Tibial nerve (tissue), 4 donors: Measurements from ENCODE around the gene NKX1-2.

Experiments
- CTCF ChIP-seq, 5 experiments: fragments of 200-600 bp in 3 of 5; fragments of 450-650 bp in 2 of 5; sonication (generic) in 3 of 5; IDR thresholded peaks; one replicate each; pipeline ENCODE4 v1.5.1; 2016 to 2019; ENCODE audit warnings: antibody characterized with exemption in 5 of 5, mild to moderate bottlenecking in 3 of 5, moderate library complexity in 2 of 5
- EP300 ChIP-seq, 2 donors: sonication (generic); formaldehyde crosslinking; IDR thresholded peaks; one replicate each; pipeline ENCODE4 v1.6.1; 2017; ENCODE audit warnings: antibody characterized with exemption in 2 of 2, mild to moderate bottlenecking in 1 of 2
- POLR2A ChIP-seq, 2 donors: fragments of 450-650 bp; IDR thresholded peaks; one replicate each; pipeline ENCODE4 v1.6.1; 2017; ENCODE audit warnings: antibody characterized with exemption in 2 of 2, mild to moderate bottlenecking in 2 of 2, moderate library complexity in 2 of 2

- no peak for TF ChIP-seq EP300 (IDR thresholded peaks at IDR 0.05)
- TF ChIP-seq CTCF (IDR thresholded peaks at IDR 0.05): no peak
- TF ChIP-seq POLR2A (IDR thresholded peaks at IDR 0.05): no peak
Measured at GRCh38 chr10:124478515-124478914, 28.7 kb upstream of the NKX1-2 start.
